Measurements from ENCODE around the gene SETD5.
A peak's percentile ranks its signal among the peaks of the same experiment; 100 is the strongest.

The SETD5 gene

GRCh38 chr3:9404680-9405079 lies 7.3 kb downstream of the SETD5 start:
- H3K27ac ChIP-seq, result no peak overlapping the region
- TF ChIP-seq ZFX (IDR thresholded peaks at IDR 0.05) (no peak), CTCF (conservative IDR thresholded peaks at IDR 0.05) (0 out of 2 replicates have a peak, but pooled peaks have one; percentile 5)

GRCh38 chr3:9405756-9406155 lies 8.3 kb downstream of the SETD5 start:
- H3K27ac ChIP-seq, result no peak overlapping the region
- TF ChIP-seq CTCF (conservative IDR thresholded peaks at IDR 0.05) (no peak), ZFX (IDR thresholded peaks at IDR 0.05) (no peak)

GRCh38 chr3:9406856-9407626 lies 9.6 kb downstream of the SETD5 start:
- no peak overlapping the region for H3K27ac ChIP-seq
- no peak for TF ChIP-seq CTCF (conservative IDR thresholded peaks at IDR 0.05)
- TF ChIP-seq ZFX (IDR thresholded peaks at IDR 0.05), result no peak

DNA sequence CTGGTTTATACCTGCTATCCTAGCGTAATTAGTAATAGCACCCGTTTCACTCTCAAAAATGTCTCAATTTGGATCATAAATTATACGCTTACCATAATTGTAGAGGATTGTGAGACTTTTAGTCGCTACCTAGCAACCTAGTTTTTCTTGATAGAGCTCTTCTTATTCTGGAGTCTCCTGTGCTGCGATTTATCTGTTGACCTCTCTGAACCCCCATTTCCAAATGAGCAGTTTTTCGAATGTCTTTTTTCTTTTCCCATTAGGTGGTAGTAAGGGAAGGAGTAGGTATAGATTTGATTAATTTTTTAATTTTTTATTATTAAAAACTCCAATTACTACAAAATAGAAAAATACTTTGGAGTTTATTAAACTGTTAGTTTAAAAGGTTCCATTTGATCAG lies 10.6 kb downstream of the SETD5 start:
- TF ChIP-seq ZFX (IDR thresholded peaks at IDR 0.05) (no peak), CTCF (conservative IDR thresholded peaks at IDR 0.05) (no peak)
- H3K27ac ChIP-seq, result no peak overlapping the region

GRCh38 chr3:9408546-9408945 lies 11.1 kb downstream of the SETD5 start:
- H3K27ac ChIP-seq, result no peak overlapping the region
- no peak for TF ChIP-seq ZFX (IDR thresholded peaks at IDR 0.05)
- TF ChIP-seq CTCF (conservative IDR thresholded peaks at IDR 0.05), result no peak

GRCh38 chr3:9409981-9410854 lies 12.8 kb downstream of the SETD5 start:
- no peak for TF ChIP-seq CTCF (conservative IDR thresholded peaks at IDR 0.05)
- TF ChIP-seq ZFX (IDR thresholded peaks at IDR 0.05), result no peak
- H3K27ac ChIP-seq, result no peak overlapping the region

DNA sequence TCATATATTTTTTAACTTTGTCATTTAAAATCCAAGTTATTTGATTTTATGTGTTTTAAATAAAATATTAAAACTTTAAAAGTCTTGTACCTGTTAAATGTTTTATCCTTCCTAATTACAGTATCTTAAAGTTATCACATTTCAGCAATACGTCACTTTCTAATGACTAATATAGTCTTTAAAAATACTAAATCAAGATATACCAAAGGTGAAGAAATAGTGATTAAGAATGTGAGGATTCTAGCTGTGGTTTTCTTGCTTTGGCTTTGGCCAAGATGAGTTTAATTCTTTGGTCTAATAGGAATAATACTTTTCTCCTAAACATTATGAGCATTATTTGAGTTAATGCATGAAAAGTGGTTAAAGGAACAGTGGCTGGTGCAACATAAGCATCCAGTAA lies 13.9 kb downstream of the SETD5 start:
- no peak overlapping the region for H3K27ac ChIP-seq
- TF ChIP-seq ZFX (IDR thresholded peaks at IDR 0.05) (no peak), CTCF (conservative IDR thresholded peaks at IDR 0.05) (no peak)
